Measurements from ENCODE around the gene OR8I2.
"Not testable (repeated sequence)": the region's sequence is repeated elsewhere in the genome, so short reads cannot be mapped to it uniquely, and the experiment has no call there.

OR8I2 gene

GRCh38 chr11:56093008-56093407 is at the start of gene OR8I2:
TSS of gene OR8I2 (plus strand) at chr11:56093308. CDS start at chr11:56093308, 0 bp downstream.
- DNase-seq = no peak

- DNase-seq = no peak
These were observed 47.6 kb upstream of the OR8I2 start for GRCh38 chr11:56045538-56045937.

GRCh38 chr11:56048480-56048879 is 44.6 kb upstream of the OR8I2 start:
- no peak for DNase-seq

GRCh38 chr11:56049487-56049886 is 43.6 kb upstream of the OR8I2 start:
- no peak for DNase-seq

- not testable (repeated sequence) for DNase-seq
These were observed 36.7 kb upstream of the OR8I2 start for GRCh38 chr11:56056366-56056765.

- DNase-seq = not testable (repeated sequence)
These were observed 35.4 kb upstream of the OR8I2 start for GRCh38 chr11:56057661-56058237.

- not testable (repeated sequence) for DNase-seq
These were observed 34.8 kb upstream of the OR8I2 start for GRCh38 chr11:56058260-56058780.

GRCh38 chr11:56066980-56067379 is 26.1 kb upstream of the OR8I2 start:
- no peak for DNase-seq

GRCh38 chr11:56089697-56090096 is 3.4 kb upstream of the OR8I2 start:
- no peak for DNase-seq

- DNase-seq = no peak
These were observed 10.2 kb downstream of the OR8I2 start, which contains the start of gene OR8H2 for GRCh38 chr11:56103210-56103737. TSS of gene OR8H2 (plus strand) at chr11:56103687. CDS start at chr11:56105043, 1,356 bp downstream.

GRCh38 chr11:56122073-56122472 is 29.0 kb downstream of the OR8I2 start, which contains the start of gene OR8H3:
TSS of gene OR8H3 (plus strand) at chr11:56122373. CDS start at chr11:56122373, 0 bp downstream.
- no peak for DNase-seq

- DNase-seq = no peak
These were observed 47.1 kb downstream of the OR8I2 start, which contains the start of gene OR8J3 for GRCh38 chr11:56140151-56140661. TSS of gene OR8J3 (minus strand) at chr11:56140201. CDS start at chr11:56137718, 2,483 bp downstream.

GRCh38 chr11:56143681-56144080 is 50.6 kb downstream of the OR8I2 start:
- DNase-seq = not testable (repeated sequence)

Measured in activated CD8-positive, alpha-beta memory T cell treated with anti-CD3 and anti-CD28 coated beads for 24 hours (primary cell).